Measurements from ENCODE around the gene WNT9B.

Gene WNT9B

DNA sequence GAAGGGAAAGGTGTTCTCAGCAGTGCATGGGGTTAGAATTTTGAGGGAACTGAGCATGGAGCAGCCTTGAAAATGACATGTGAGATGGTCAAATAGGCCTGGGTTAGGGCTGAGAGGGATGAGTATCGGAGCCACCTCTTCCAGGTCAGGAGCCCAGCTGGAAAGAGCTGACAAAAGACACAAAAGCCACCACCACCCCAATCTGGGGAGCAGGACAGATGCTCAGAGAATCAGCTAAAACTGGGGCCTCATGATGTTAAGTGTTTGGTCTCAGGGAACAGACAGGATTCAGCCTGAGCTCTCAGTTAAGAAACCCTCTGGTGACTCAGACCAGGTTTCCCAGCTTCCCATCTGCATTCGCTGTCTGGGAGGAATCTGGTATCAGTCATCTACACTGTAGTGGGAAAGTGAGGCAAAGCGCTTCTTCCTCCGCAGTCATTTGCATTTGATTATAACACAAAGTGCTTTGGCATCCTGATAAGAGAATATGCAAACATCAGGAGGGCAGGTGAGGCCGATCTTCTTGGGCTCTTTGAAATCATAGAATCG lies 2.6 kb downstream of the WNT9B start:
- FAIRE-seq: peak; percentile 13
- no peak for DNase-seq (ENCODE audit: insufficient read length, low spot score)

DNA sequence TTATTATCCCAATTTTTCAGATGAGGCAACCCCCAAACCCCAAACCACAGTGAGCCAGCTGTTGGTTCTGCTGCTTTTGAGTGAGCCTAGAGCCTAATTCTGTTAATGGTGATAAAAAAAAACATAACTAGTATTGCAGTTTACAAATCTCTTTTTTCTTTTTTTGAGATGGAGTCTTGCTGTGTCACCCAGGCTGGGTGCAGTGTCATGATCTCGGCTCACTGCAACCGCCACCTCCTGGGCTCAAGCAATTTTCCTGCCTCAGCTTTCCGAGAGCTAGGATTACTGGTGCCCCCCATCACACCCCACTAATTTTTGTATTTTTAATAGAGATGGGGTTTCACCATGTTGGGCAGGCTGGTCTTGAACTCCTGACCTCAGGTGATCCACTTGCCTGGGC lies 3.1 kb downstream of the WNT9B start:
- FAIRE-seq (no peak), DNase-seq (ENCODE audit: insufficient read length, low spot score) (no peak)

DNA sequence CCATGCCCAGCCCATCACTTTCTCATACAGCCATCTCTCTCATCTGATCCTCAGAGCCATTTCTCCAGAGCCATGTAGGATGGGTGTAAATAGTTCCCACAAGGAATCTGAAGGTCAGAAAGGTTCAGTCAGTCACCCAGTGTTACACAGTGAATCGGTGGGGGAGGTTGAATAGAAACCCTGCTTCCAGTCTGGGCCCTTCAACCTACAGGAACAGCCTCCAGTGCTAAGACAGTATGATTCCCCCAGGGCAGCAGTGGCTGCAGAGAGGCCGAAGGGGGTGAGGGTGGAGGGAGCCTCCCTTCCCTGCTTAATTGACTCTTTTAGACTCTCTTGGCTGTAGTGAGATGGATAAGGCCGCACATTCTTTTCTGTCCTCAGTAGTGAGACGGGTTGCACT lies 3.6 kb downstream of the WNT9B start:
- no peak for FAIRE-seq
- DNase-seq (ENCODE audit: insufficient read length, low spot score): no peak

DNA sequence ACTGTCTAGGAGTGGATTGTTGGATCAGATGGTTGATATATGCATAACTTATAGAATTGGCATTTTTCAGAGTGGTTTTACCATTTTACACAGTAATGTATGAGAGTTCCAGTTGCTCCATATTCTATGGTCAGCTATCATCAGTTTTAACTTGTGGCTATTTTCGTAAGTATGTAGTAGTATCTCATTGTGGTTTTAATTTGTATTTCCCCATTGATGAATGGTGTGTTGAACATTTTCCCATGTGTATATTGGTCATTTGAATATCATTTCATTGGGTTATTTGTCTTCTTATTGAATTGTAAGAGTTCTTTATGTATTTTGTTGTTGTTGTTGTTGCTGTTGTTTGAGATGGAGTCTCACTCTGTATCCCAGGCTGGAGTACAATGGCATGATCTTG lies 6.2 kb downstream of the WNT9B start:
- no peak for FAIRE-seq

DNA sequence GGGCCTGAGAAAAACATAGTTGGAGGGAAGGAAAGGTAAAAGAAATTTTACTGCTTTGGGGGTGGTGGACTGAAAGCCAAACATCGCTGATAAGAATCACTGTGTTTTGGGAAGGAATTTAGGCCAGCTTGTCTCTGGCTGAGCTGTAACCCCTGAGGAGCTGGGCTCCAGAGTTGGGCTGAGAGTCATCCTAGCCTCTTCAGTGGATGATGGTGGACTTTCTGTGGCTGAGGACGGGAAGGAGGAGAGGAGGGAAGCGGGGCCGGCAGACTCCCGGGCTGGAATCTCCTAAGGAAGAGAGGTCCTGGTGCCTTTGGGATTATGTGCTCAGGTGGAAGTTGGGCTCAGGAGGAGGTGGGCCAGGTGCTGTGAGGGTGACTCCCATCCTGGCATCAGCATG lies 8.6 kb downstream of the WNT9B start:
- FAIRE-seq (no peak), DNase-seq (ENCODE audit: insufficient read length, low spot score) (no peak)

More for the DNA sequence above, 6.2 kb downstream of the WNT9B start:
- DNase-seq (ENCODE audit: insufficient read length, low spot score): no peak

DNA sequence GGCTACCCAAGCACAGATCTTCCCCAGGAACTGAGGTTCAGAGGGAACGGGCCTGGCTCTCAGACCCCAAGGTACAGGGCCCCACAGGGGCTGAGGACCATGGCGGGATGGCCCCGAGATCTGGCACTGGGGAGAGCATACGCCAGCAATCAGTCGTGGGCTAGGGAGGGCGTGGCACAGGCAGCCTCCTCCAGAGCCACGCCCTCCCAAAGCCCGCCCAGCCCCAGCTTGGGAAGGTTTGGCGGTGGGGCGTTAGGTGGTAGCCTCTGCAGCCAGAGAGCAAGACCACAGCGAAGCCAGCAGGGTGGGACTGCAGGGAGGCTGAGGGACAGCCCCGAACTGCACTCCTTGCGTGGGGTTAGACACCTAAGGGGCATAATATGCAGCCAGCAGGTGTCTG lies 11.6 kb downstream of the WNT9B start:
- DNase-seq (ENCODE audit: insufficient read length, low spot score): no peak
- no peak for FAIRE-seq

DNA sequence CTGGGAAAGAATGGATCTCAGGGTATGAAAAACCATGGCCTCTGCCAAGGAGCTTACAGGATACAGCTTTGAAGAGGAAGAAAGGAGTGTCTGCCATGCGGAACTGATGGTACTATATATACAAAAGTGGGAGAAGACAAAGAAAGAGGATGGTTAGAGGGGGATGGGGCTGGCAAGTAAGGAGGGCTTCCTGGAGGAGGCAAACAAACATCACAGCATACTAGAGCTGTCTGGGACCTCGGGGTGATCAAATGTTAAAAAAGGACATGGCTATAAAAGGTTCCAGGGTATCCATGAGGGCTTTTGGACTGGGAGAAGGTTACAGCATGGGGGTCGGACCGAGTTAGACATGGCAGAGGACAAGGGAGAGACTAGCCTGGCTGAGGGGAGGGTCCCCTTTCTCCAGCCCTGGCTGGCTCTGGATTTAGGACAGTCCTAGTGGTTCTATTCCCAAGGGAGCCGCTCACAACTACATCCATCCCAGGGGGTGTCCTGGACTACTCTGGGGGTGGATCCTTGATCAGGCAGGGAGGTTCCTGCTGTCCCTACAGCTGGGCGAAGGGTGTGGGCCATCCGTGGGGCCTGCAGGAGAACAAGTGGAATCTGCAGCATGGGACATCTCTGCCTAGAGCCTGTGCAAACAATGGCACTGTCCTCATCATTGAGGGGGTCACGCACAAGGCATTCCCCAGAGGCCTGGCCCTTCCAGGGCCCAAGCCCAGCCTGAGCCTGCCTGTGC lies 12.2 kb downstream of the WNT9B start:
- DNase-seq (ENCODE audit: insufficient read length, low spot score) (no peak), FAIRE-seq (peak; percentile 36)

DNA sequence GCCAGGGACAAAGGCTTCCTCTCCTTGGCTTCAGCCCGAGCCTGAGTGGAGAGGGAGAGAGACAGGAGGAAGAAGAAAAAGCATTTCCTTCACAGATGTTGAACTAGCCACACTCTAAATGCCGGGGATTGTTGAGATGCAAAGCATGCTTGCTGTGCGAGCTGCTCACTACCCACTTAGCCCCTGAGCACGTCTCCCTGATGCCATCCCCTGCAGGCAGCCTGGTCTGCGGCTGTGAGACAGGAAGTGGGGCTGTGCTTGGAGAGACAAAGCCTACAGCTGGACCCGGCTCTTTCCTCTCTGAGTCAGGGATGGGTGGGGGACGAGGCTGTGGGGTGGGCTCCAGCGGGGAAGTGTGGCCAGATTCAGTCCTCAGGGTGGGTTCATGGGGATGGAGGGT lies 13.7 kb downstream of the WNT9B start:
- peak; percentile 87 for FAIRE-seq
- DNase-seq (ENCODE audit: insufficient read length, low spot score): peak; percentile 64

DNA sequence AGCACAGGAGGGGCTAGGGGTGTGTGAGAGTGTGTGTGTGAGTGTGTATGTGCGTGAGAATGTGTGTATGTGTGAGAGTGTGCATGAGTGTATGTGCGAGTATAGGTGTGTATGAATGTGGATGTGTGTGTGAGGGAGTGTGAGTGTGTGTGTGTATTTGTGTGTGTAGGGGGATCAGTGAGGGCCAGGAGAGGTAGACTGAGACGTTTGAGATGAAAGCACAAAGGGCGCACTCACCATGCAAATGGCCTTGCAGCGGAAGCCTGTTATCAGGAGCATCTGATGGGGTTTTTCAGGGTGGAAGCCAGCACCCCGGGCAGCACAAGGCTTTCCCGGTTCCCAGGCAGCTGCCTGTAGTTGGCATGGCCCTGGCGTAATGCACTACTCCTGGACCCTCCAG lies 14.9 kb downstream of the WNT9B start:
- FAIRE-seq (peak; percentile 98), DNase-seq (ENCODE audit: insufficient read length, low spot score) (no peak)

DNA sequence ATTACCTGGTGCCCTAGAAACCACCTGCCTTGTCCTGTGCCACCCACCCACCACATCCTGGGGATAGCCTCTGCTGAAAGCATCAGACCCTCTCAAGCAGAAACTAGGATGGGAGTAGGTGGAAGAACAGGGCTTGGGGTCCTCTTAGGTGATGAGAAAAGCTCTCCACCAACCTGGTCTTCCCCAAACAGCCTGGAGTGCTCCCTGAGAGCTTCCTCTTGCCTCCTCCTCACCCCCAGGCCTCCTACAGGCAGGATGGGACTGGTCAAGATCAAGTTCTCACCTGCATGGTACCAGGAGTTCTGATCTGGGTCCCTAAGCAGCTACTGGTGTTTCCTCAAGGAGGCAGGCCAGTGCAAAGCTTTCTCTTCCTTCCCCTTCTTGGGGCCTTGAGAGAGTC lies 15.4 kb downstream of the WNT9B start:
- FAIRE-seq (no peak), DNase-seq (ENCODE audit: insufficient read length, low spot score) (no peak)

DNA sequence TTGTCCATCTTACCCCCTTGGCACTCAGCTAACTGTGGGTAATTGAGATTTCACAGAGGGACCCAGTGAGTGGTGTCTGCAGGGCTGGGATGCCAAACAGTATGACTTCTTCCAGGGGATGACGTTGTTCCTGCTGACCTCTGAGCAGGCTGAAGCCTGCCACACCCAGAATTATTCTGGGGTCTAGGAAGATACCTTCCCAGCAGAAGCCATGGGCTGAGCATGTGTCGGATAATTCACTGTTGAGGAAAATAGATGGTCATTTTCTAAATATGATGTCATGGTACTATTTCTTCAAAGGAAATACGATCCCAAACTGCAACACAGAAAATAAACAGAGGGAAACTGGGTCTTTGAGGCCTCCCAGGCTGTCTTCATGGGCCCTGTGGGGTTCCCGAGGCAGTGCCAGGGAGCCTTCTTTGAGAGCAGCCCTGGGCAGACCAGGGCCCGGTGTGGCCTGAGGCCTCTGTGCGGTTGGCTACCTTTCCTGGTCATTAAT lies 17.4 kb downstream of the WNT9B start:
- FAIRE-seq (peak; percentile 52), DNase-seq (ENCODE audit: insufficient read length, low spot score) (peak; percentile 33)

DNA sequence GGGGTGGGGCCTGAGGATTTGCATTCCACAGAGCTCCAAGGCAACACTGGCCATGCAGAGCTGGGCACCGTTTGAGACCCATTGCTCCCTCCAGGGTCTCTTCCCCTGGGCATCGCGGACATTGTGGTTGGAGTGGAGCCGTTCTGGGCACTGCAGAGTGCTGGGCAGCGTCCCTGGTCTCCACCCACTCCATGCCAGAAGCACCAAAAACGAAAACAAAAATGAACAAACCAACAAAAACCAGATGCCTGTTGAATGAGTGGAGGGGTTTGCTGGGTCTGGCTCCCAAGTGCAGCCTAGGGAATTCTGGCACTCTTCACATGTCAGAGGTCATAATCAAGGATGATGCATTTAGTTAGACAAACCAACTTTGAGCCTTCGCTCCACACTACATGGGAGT lies 17.9 kb downstream of the WNT9B start:
- no peak for DNase-seq (ENCODE audit: insufficient read length, low spot score)
- FAIRE-seq: peak; percentile 36

DNA sequence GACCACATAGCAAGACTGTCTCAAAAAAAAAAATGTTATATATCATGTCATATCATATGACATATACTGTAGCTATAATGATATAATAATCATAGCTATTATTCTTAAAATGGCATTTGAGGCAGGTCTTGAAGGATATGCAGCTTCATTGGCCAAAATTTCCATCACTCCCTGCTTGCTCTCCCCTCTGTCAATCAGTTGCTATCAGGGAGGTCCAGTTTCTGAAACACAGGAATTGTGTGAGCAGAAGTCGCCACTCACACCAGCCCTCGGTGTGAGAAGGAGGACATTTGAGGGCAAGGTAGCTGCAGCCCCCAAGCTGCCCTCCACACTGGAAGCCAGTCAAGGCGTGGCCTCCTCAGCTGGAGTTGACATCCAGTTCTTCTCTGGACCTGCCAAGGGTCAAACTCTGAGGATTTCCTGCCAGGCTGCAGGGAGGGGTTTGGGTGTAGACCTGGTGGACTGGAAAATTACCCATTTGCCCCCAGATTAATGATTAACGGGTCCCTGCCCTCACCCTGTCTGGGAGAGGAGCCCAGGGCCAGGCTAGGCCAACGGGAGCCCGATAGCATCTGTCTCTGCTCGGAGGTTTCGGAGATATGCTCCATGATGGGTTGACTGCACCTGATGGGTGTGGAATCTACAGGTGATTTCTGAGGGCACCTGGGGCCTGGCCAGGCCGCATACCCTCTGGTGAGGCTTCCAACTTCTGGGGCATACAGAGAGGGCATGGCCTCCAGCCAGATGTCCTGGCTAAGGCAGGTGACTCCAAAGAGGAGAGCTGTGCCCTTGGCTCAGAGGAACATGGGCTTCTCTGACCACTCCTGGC lies 18.8 kb downstream of the WNT9B start:
- DNase-seq (ENCODE audit: insufficient read length, low spot score) (no peak), FAIRE-seq (peak; percentile 79)

DNA sequence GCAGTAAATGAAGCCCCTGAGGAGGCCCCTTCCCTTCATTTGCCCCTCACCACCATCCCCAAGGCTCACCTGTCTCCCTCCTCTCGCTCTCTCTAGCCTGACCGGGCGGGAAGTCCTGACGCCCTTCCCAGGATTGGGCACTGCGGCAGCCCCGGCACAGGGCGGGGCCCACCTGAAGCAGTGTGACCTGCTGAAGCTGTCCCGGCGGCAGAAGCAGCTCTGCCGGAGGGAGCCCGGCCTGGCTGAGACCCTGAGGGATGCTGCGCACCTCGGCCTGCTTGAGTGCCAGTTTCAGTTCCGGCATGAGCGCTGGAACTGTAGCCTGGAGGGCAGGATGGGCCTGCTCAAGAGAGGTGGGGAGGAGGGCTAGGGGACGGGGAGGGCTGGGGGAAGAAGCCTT lies 21.0 kb downstream of the WNT9B start:
- FAIRE-seq: no peak
- DNase-seq (ENCODE audit: insufficient read length, low spot score): no peak

DNA sequence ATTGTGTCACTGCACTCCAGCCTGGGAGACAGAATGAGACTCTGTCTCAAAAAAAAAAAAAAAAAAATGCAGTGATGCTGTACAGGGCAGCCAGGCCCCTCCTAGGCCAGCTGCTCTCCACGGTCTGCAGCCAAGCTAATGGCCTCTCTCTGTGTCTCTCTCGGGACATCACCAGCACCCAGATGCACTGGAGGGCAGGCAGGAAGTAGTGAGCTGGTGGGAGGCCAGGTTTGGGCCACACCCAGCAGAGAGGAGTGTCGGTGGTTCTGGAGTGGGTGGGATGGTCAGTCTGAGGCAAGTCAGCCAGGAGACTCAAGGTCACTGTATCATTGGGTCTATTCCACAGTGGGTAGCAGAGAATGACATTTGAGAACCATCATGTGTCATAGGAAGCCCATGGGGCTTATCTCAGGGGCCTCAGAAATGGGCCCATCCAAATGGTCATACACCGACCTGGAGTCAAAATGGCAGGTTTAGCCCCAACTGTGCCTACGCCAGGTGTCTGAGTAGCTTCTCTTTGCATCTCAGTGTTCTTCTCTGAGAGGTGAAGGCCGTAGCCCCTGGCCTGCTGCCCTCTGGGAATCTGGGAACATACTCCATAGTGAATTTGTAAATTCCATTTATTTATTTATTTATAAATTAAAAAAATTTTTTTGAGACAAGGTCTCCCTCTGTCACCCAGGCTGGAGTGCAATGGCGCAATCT lies 22.7 kb downstream of the WNT9B start:
- DNase-seq (ENCODE audit: insufficient read length, low spot score): no peak
- peak; percentile 49 for FAIRE-seq

DNA sequence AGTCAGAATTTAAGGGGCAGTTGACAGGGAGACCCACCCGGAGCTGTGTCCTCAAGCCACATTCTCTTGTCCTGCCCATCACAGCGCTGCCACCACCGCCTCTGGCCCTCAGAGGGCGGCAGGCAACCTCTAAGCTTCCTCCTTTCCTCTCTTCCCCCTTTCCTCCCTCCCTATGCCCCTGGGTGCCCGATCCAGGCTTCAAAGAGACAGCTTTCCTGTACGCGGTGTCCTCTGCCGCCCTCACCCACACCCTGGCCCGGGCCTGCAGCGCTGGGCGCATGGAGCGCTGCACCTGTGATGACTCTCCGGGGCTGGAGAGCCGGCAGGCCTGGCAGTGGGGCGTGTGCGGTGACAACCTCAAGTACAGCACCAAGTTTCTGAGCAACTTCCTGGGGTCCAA lies 23.5 kb downstream of the WNT9B start:
- FAIRE-seq (no peak), DNase-seq (ENCODE audit: insufficient read length, low spot score) (no peak)

DNA sequence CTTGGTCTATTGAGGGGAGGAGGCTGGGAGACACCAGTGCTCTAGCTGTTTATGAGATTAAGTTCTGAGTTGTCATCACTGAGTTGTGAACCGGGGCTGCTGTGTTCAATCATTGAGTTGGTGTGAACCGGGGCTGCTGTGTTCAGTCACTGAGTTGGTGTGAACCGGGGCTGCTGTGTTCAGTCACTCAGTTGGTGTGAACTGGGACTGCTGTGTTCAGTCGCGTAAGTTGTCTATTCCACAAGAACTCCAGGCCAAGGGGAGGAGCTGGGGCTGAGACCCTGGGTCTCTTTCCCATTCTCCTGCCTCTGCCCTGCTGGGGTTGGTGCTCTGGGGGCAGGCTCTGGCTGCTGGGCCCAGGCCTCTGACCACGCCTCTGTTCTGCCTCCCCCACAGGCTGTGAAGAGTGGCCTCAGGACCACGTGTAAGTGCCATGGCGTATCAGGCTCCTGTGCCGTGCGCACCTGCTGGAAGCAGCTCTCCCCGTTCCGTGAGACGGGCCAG lies 24.5 kb downstream of the WNT9B start:
- DNase-seq (ENCODE audit: insufficient read length, low spot score): no peak
- FAIRE-seq: peak; percentile 51

DNA sequence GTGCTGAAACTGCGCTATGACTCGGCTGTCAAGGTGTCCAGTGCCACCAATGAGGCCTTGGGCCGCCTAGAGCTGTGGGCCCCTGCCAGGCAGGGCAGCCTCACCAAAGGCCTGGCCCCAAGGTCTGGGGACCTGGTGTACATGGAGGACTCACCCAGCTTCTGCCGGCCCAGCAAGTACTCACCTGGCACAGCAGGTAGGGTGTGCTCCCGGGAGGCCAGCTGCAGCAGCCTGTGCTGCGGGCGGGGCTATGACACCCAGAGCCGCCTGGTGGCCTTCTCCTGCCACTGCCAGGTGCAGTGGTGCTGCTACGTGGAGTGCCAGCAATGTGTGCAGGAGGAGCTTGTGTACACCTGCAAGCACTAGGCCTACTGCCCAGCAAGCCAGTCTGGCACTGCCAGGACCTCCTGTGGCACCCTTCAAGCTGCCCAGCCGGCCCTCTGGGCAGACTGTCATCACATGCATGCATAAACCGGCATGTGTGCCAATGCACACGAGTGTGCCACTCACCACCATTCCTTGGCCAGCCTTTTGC lies 25.0 kb downstream of the WNT9B start:
- FAIRE-seq (peak; percentile 89), DNase-seq (ENCODE audit: insufficient read length, low spot score) (no peak)

DNA sequence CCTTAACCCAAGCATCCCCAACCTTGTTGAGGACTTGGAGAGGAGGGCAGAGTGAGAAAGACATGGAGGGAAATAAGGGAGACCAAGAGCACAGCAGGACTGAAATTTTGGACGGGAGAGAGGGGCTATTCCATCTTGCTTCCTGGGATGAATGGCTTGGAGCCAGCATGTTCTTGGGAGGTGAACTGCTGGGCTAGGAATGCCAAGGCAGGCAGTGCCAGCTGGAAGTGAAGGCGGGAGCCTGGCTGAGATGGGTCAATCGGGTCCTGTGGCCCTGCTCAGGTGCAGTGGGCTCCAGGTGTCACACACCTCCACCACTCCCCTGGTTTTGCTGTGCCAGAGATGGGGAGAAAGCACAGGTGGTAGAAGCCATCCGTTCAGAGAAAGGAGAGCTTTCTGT lies 25.5 kb downstream of the WNT9B start:
- FAIRE-seq (peak; percentile 49), DNase-seq (ENCODE audit: insufficient read length, low spot score) (no peak)

DNA sequence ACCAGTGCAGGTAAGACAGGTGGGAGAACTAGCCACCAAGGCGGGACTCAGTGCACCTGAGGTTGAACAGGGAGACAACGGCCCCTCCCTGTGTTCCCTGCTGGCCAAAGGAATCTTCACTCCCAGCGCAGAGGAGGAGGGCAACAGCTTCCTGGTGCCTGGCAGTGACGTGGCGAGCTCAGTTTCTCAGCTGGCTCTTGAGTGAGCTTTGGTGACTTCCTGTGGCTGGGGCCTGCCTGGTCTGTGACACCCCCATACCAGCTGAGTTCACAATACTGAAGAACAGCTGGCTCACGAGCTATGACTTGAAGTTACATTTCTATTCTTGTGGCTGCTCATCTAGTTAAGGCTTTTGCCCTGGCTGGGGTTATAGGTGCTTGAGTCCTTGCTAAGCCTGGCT lies 26.1 kb downstream of the WNT9B start:
- no peak for DNase-seq (ENCODE audit: insufficient read length, low spot score)
- FAIRE-seq: peak; percentile 16

DNA sequence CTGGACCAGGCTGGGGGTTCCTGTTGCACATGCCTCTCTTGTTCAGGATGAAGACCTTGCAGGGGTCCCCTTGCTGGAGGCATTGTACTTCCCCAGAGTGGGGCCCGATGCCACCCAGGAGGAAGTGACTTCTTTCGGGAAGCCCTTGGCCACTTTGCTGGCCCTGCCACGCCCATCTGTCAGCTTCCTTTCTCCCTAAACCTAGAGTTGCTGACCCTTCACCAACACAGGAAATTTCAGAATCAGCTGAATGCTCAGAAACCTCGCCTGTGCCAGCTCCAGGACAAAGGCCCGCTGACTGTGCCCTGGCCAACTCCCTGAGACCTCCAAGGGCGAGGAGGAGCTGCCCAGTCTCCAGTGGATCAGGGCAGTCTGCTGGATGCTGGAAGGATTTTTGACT lies 26.7 kb downstream of the WNT9B start:
- DNase-seq (ENCODE audit: insufficient read length, low spot score): no peak
- no peak for FAIRE-seq

Measured in HTR-8/SVneo (cell line).